ENCODE measurements around the gene BUB1B.

- no peak for TF ChIP-seq CTCF (IDR thresholded peaks at IDR 0.05)
- no peak for TF ChIP-seq POLR2A (IDR thresholded peaks at IDR 0.05)
- no peak for TF ChIP-seq POLR2AphosphoS5 (IDR thresholded peaks at IDR 0.05)
Observed at GRCh38 chr15:40226736-40227135, 65.9 kb downstream of the BUB1B start.
